DOHH2 (cell line): ENCODE measurements around the gene CA4.
"Not testable (repeated sequence)": the region's sequence is repeated elsewhere in the genome, so short reads cannot be mapped to it uniquely, and the experiment has no call there.

Experiments
- EZH2phosphoT487 ChIP-seq: fragments of 200-600 bp; sonication (generic); IDR thresholded peaks from 2 replicates; pipeline ENCODE4 v1.6.1; 2017; ENCODE audit warnings: borderline replicate concordance, mild to moderate bottlenecking, antibody characterized with exemption, low read length, moderate library complexity, mixed read lengths
- TF ChIP-seq, protein P1 (sequence below): fragments of 200-600 bp; sonication (generic); IDR thresholded peaks from one replicate; pipeline ENCODE4 v1.5.1; 2014; ENCODE audit warnings: antibody characterized with exemption, mild to moderate bottlenecking, low read depth, low read length; ENCODE audit not compliant: poor library complexity, severe bottlenecking

DNA sequence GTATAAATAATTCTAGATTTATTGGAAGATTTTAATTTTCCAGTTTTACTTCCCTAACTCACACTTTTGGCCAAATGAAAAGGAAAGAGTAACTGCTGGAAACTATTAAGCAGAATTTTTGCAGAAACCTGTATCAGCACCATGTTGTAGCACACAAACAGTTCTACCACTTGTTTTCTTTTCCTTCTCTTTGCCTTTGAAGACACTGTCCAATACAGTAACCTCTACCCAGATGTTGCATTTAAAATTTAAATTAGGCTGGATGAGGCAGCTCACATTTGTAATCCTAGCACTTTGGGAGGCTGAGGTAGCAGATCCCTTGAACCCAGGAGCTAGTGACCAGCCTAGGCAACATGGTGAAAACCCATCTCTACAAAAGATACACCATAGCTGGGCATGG, 56.0 kb downstream of the CA4 start:
- TF ChIP-seq, protein P1, sequence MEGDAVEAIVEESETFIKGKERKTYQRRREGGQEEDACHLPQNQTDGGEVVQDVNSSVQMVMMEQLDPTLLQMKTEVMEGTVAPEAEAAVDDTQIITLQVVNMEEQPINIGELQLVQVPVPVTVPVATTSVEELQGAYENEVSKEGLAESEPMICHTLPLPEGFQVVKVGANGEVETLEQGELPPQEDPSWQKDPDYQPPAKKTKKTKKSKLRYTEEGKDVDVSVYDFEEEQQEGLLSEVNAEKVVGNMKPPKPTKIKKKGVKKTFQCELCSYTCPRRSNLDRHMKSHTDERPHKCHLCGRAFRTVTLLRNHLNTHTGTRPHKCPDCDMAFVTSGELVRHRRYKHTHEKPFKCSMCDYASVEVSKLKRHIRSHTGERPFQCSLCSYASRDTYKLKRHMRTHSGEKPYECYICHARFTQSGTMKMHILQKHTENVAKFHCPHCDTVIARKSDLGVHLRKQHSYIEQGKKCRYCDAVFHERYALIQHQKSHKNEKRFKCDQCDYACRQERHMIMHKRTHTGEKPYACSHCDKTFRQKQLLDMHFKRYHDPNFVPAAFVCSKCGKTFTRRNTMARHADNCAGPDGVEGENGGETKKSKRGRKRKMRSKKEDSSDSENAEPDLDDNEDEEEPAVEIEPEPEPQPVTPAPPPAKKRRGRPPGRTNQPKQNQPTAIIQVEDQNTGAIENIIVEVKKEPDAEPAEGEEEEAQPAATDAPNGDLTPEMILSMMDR, result not testable (repeated sequence)
- TF ChIP-seq EZH2phosphoT487, result not testable (repeated sequence)
